Mesothelial cell of epicardium (in vitro differentiated cells): ENCODE measurements around the gene CCDC174. TPM values are rescaled to one million over a fixed set of nuclear protein-coding genes. Genes with fewer than 3 reads are reported as not detected.

Experiments
- DNase-seq, 2 experiments: peaks; one replicate each; pipeline ENCODE4 v3.0.0; 2021; ENCODE audit warnings: low spot score in 2 of 2; ENCODE audit not compliant: unreplicated experiment in 2 of 2
- H3K27ac Mint-ChIP-seq: 2 replicates; pipeline ENCODE4 v1.8.0; 2021; ENCODE audit warnings: mixed read lengths
- H3K27me3 Mint-ChIP-seq: 2 replicates; pipeline ENCODE4 v1.8.0; 2021; ENCODE audit warnings: low read depth, mixed read lengths
- H3K36me3 Mint-ChIP-seq: 2 replicates; pipeline ENCODE4 v1.8.0; 2021; ENCODE audit warnings: mixed read lengths
- H3K4me1 Mint-ChIP-seq: 2 replicates; pipeline ENCODE4 v1.8.0; 2021; ENCODE audit warnings: mixed read lengths
- H3K4me3 Mint-ChIP-seq: 2 replicates; pipeline ENCODE4 v1.8.0; 2021; ENCODE audit warnings: mild to moderate bottlenecking, moderate library complexity, mixed read lengths
- H3K9me3 Mint-ChIP-seq: 2 replicates; pipeline ENCODE4 v1.8.0; 2021; ENCODE audit warnings: mixed read lengths
- total RNA-seq: library from RNA; stranded (reverse); gene quantifications from 3 replicates; pipeline ENCODE4 v1.2.1, GENCODE V29; 2021
- TF ChIP-seq, protein P1 (sequence below): fragments of 200-600 bp; sonication (generic); IDR thresholded peaks from one replicate; pipeline ENCODE4 v1.5.0; 2021; ENCODE audit warnings: antibody characterized with exemption; ENCODE audit not compliant: unreplicated experiment

Gene CCDC174
- total RNA-seq, 1 donor from 2014 or later = 21.8 TPM

DNA sequence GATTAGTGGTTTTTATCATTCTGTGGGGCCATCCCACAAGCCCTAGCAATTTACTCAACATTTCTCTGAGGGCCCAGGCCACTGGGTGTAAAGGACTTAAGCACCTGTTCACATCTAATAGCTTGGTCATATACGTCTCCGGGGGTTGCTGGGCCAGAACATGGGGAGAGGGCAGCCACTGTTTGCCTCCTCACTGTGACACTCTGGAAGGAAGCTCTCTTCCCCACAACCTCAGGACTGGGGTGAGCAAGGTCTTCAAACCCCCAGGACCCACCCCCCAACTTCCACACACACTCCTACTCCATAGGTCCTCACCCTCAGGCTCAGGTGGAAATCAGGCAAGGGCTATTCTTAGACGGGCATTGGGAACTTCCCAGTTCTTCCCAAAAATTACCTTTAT is 52.2 kb downstream of the CCDC174 start:
- Mint-ChIP-seq H3K4me3 (no peak overlapping the region), H3K4me1 (no peaks in the 10 kb centered on the region), H3K36me3 (no peaks in the 10 kb centered on the region), H3K9me3 (peaks cover under 1% of the 10 kb centered on the region), H3K27me3 (peaks cover 10% of the 10 kb centered on the region), H3K27ac (no peak overlapping the region)
- TF ChIP-seq, protein P1, sequence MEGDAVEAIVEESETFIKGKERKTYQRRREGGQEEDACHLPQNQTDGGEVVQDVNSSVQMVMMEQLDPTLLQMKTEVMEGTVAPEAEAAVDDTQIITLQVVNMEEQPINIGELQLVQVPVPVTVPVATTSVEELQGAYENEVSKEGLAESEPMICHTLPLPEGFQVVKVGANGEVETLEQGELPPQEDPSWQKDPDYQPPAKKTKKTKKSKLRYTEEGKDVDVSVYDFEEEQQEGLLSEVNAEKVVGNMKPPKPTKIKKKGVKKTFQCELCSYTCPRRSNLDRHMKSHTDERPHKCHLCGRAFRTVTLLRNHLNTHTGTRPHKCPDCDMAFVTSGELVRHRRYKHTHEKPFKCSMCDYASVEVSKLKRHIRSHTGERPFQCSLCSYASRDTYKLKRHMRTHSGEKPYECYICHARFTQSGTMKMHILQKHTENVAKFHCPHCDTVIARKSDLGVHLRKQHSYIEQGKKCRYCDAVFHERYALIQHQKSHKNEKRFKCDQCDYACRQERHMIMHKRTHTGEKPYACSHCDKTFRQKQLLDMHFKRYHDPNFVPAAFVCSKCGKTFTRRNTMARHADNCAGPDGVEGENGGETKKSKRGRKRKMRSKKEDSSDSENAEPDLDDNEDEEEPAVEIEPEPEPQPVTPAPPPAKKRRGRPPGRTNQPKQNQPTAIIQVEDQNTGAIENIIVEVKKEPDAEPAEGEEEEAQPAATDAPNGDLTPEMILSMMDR = no peak
- DNase-seq = no peak

DNA sequence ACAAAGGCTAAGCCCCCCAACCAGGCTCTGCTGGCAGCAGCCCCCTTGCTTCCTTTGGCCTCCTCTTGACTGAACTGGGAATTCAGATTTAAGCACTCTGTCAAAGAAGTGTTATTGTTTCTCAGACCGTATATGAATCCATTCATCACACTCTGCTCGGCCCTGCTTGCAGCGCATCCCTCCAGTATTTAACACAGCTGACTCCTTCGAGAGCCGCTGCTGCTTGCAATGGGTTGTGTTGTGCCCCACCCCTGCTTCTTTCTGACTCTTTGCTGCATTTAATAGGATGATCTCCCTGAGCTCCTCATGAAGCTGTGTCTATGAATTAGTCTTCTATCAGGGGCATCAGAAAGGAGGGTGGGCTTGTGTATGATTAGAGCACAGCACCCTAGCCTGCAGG is 54.5 kb downstream of the CCDC174 start:
- no peak for DNase-seq
- Mint-ChIP-seq H3K4me3 (no peak overlapping the region), H3K9me3 (peaks cover 19% of the 10 kb centered on the region), H3K4me1 (no peaks in the 10 kb centered on the region), H3K36me3 (no peaks in the 10 kb centered on the region), H3K27me3 (peaks cover 17% of the 10 kb centered on the region), H3K27ac (no peak overlapping the region)
- TF ChIP-seq, protein P1 = no peak

DNA sequence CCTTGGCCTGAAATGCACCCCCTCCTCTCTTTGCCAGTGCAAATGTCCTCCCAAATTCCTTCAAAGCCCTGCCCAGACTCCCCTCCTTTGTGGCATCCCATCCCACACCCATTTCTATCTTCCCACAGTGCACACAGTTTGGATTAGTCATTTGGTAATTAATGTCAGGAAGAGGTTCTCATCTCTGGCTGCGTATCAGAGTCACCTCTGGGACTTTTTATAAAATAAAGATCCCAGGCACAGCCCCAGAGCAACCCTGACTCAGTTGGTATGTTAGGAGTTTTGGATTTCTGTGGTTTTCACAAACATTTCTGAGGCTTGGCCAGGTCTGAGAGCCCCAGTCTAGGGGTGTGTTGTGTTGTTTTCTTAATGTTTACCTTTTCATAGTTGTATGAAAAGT is 65.0 kb downstream of the CCDC174 start:
- H3K36me3 Mint-ChIP-seq = no peaks in the 10 kb centered on the region
- H3K27ac Mint-ChIP-seq = no peak overlapping the region
- DNase-seq = no peak
- TF ChIP-seq, protein P1 = no peak
- peaks cover 15% of the 10 kb centered on the region for H3K9me3 Mint-ChIP-seq
- H3K27me3 Mint-ChIP-seq = peaks cover 60% of the 10 kb centered on the region
- H3K4me1 Mint-ChIP-seq = no peaks in the 10 kb centered on the region
- no peak overlapping the region for H3K4me3 Mint-ChIP-seq

DNA sequence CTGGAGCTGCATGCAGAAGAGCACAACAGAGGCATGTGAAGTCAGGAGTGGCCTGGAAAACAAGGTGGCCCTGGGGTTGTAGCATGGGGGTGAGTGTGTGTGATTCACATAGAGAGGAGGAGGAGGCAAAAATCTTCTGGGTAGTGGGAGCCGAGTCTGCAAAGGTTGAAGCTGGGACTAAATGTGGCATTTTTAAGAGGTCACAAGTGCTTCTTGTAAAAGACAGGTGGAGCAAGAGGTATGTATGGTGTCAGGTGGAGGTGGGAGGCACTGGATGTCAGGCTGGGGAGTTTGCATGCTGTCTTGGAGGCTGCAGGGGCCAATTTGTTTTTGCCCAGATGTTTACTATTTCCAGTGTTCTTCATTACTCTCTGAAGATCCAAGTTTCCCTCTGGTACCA is 65.7 kb downstream of the CCDC174 start:
- Mint-ChIP-seq H3K27ac (no peak overlapping the region), H3K36me3 (no peaks in the 10 kb centered on the region), H3K4me1 (no peaks in the 10 kb centered on the region), H3K4me3 (no peak overlapping the region), H3K27me3 (peaks cover 58% of the 10 kb centered on the region), H3K9me3 (peaks cover 11% of the 10 kb centered on the region)
- no peak for DNase-seq
- TF ChIP-seq, protein P1 = no peak

DNA sequence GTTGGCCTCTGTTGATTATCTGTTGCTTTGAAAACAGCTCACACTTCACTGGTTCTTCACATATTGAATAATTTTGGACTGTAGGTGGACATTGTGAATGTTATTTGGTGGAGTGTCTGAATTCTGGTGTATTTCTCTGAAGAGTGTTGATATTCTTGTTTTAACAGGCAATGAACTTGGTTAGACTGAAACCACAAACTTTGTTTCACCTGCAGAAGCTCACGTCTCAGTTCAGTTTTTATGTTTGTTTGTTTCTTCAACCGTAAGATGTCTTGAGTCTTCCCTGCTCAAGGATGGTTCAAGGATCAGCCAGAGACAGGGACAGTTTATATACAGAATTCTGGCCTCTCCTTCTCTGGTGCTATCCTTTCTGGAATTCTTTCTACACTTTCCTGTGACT is 67.0 kb downstream of the CCDC174 start:
- Mint-ChIP-seq H3K36me3 (no peaks in the 10 kb centered on the region), H3K27me3 (peaks cover 51% of the 10 kb centered on the region), H3K4me3 (no peak overlapping the region), H3K4me1 (no peaks in the 10 kb centered on the region), H3K9me3 (no peaks in the 10 kb centered on the region), H3K27ac (no peak overlapping the region)
- TF ChIP-seq, protein P1 = no peak
- DNase-seq = no peak

DNA sequence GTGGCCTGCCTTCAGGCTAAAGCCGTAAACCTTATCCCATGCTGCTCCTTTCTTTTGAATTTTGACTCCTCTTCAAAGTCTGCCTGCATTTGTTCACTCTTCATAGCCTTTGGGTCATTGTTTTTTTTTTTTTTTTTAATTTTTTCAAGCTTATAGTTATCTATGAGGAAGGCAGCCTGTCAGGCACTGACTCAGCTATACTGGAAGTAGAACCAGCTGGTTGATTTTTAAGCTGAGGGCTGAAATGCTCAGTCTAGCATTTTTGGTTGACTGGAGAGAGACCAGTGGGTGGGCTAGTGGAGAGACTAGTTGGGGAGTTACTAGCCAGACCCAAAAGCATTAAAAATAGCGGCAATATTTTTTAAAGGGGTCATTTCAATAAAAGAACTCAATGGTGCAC is 67.4 kb downstream of the CCDC174 start:
- H3K4me1 Mint-ChIP-seq = peaks cover under 1% of the 10 kb centered on the region

More for the DNA sequence above, 67.4 kb downstream of the CCDC174 start:
- Mint-ChIP-seq H3K27me3 (peaks cover 48% of the 10 kb centered on the region), H3K9me3 (no peaks in the 10 kb centered on the region), H3K36me3 (no peaks in the 10 kb centered on the region), H3K4me3 (no peak overlapping the region), H3K27ac (no peak overlapping the region)
- TF ChIP-seq, protein P1 = no peak
- DNase-seq = no peak
